HG02870 (cell line): ENCODE results near the gene PER3.
"Not testable (repeated sequence)": the region's sequence is repeated elsewhere in the genome, so short reads cannot be mapped to it uniquely, and the experiment has no call there.

ENCODE experiments used
- ATAC-seq: cut with Tn5 transposase; IDR thresholded peaks from one replicate; pipeline ENCODE4 v1.9.1; 2021; ENCODE audit warnings: mild to moderate bottlenecking, moderate library complexity; ENCODE audit not compliant: unreplicated experiment

Gene PER3

DNA sequence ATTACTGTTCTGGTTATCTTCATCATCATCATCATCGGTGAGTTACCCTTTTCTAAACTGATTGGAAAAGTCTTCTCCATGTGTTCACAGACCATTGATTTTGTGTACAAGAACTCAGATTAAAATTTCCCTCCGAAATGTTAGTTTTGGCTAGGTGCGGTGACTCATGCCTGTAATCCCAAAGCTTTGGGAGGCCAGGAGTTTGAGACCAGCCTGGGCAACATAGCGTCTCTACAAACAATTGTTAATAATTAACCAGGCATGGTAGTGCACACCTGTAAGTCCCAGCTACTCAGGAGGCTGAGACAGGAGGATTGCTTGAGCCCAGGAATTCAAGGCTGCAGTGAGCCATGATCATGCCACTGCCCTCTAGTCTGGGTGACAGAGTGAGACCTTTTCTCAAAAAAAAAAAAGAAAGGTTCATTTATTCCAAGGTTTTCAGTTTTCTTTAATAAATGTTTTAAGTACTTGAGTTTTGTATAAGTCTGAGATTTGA is 5.9 kb upstream of the PER3 start:
- ATAC-seq: no peak

DNA sequence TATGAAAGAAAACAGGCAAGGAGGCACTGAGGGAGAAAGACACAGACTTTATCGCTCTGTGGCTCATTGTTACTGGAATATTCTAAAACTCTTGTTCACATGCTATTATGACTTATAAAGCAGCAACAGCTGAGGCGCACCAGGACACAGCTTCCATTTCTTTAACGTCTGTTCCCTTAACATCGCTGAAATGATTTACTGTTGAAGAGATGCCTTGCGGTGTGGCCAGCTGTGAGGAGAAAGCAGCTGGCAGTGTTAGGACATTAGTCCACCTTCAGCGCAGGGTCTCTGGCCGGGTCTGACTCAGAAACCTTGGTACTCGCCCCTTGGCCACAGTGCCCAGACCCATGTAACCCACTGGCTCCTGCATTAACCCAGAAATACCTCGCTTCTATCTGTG is 3.1 kb upstream of the PER3 start:
- no peak for ATAC-seq

GRCh38 chr1:7781501-7781900 is 2.6 kb upstream of the PER3 start:
- ATAC-seq: no peak

- ATAC-seq: no peak
These were observed 2.1 kb upstream of the PER3 start for GRCh38 chr1:7781923-7782495.

DNA sequence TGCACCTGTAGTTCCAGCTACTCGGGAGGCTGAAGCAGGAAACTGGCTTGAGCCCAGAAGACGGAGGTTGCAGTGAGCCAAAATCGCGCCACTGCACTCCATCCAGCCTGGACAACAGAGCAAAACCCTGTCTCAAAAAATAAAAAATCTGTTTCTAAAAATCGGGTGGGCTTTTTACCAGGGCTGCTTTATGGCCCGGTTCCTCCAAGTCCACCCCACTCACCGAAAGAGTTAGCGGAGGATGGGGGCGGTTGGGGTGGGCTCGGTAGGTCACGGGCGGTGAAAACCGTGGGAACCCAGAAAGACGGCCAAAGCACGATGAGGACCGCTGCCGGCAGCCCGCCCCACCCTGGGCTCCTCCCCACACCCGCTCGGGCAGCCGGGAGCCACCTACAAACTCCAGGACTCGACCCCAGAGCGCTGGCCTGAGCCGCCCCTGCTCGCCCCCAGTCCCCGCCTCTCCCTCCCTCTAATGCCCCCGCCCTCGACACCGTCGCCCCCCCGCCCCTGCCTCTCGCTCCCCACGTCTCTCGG is 846 bp upstream of the PER3 start:
- ATAC-seq: no peak

GRCh38 chr1:7784492-7785071 is 491 bp downstream of the PER3 start:
- no peak for ATAC-seq

- no peak for ATAC-seq
These were observed 1.0 kb downstream of the PER3 start for GRCh38 chr1:7785108-7785507.

GRCh38 chr1:7786795-7787194 is 2.7 kb downstream of the PER3 start:
- no peak for ATAC-seq

DNA sequence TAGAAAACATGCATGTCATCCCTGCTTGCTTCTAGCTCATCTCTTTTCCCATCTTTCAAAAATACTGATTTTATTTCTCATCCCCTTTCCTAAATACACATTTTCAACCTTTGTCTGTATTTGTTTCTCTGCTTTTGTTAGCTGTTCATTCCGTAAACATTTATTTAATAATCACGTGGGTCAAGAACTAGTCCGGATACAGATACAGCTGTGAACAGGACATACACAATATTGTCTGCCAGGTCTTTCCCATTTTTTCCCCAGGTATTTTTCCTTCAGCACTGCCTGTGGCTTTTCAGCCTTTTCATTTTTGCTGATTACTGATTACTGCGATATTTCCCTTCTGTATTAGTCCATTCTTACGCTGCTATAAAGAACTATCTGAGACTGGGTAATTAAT is 5.7 kb downstream of the PER3 start:
- no peak for ATAC-seq

DNA sequence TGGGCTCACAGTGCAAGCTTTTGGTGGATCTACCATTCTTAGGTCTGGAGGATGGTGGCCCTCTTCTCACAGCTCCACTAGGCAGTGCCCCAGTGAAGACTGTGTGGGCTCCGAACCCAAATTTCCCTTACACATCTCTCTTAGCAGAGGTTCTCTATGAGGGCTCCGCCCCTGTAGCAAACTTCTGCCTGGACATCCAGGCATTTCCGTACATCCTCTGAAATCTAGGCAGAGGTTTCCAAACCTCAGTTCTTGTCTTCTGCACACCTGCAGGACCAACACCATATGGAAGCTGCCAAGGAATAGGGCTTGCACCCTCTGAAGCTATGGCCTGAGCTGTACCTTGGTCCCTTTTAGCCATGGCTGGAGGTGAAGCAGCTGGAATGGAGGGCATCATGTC is 6.9 kb downstream of the PER3 start:
- not testable (repeated sequence) for ATAC-seq

- no peak for ATAC-seq
These were observed 11.3 kb downstream of the PER3 start for GRCh38 chr1:7795406-7795805.

- no peak for ATAC-seq
These were observed 21.4 kb downstream of the PER3 start for GRCh38 chr1:7805460-7805859.

DNA sequence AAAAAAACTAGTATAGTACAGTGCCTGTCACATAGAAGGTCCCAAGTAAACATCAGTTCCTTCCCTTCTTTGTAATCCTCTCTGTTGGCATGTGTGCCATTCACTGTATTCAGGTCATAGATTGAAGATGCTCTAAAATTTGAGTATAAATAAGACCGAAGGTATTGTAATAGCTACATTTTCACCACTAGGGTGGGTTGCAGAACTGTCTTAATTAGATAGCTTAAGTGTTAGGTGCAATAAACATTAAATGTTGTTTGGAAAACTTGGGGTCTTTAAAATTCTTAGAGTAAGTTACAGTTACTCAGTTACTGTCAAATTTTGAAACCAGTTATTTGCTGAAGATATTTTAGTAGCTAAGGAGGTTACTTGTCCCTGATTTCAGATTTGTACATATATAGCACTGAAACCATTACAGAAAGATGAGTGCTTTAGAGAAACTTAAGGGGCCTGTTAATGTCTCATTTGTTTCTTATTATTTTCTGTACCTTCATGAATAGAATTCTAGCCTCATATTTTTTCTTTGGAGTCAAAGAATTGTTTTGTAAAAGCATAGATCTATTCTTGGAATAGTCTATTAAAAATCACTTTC is 24.3 kb downstream of the PER3 start:
- no peak for ATAC-seq

- ATAC-seq: no peak
These were observed 25.7 kb downstream of the PER3 start for GRCh38 chr1:7809742-7810141.

- no peak for ATAC-seq
These were observed 26.3 kb downstream of the PER3 start for GRCh38 chr1:7810395-7810794.

- ATAC-seq: no peak
These were observed 27.4 kb downstream of the PER3 start for GRCh38 chr1:7811476-7811875.

DNA sequence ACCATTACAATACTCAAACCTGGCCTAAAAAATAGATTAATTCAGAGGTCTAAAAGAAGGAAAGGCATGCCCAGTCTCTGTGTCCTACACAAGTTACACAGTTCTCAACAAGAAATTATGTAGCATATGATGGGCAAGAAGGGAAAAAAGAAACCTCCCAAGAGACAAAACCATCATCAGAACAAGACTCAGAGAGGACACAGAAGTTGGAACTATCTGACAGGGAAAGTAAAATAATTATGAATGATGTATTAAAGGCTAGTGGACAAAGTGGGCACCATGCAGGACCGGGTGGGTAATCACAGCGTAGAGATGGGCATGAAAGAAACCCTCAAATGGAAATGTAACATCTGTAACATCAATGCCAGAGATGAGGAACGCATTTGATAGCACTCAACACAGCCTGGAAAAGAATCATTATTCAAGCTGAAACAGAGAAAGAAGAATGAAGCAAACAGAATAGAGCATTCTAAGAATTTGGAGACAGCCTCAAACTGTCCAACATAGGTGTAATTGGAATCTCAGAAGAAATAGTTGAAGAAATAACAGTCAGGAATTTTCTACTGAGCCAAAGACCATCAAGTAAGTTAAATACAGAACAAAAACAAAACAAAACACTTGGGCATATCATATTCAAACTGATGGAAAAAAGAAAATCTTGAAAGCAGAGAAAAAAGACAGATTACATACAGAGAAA is 29.7 kb downstream of the PER3 start:
- no peak for ATAC-seq

GRCh38 chr1:7821282-7821681 is 37.2 kb downstream of the PER3 start:
- ATAC-seq: no peak

GRCh38 chr1:7824701-7825100 is 40.6 kb downstream of the PER3 start:
- no peak for ATAC-seq

GRCh38 chr1:7826363-7826762 is 42.3 kb downstream of the PER3 start:
- no peak for ATAC-seq

DNA sequence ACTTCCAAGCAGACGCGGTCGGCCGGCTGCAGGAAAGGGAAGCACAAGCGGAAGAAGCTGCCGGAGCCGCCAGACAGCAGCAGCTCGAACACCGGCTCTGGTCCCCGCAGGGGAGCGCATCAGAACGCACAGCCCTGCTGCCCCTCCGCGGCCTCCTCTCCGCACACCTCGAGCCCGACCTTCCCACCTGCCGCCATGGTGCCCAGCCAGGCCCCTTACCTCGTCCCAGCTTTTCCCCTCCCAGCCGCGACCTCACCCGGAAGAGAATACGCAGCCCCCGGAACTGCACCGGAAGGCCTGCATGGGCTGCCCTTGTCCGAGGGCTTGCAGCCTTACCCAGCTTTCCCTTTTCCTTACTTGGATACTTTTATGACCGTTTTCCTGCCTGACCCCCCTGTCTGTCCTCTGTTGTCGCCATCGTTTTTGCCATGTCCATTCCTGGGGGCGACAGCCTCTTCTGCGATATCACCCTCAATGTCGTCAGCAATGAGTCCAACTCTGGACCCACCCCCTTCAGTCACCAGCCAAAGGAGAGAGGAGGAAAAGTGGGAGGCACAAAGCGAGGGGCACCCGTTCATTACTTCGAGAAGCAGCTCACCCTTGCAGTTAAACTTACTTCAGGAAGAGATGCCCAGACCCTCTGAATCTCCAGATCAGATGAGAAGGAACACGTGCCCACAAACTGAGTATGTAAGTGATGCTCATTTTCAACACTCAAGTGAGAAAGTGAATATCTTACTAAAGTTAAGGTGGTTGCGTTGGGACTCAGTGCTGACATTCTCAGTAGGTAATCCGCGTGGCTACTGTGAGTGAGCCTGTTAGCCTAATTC is 43.2 kb downstream of the PER3 start:
- ATAC-seq: no peak
